Skeletal muscle cell (primary cell): ENCODE measurements around the gene MFNG.

ENCODE experiments used
- DNase-seq: peaks from one replicate; pipeline ENCODE4 v3.0.0-alpha.2; 2010; ENCODE audit warnings: low read depth
- H3K4me3 ChIP-seq: 2 replicates; pipeline ENCODE4 v1.5.1; 2011; ENCODE audit warnings: low read depth, mild to moderate bottlenecking, control low read depth, low read length, moderate library complexity

MFNG gene

DNA sequence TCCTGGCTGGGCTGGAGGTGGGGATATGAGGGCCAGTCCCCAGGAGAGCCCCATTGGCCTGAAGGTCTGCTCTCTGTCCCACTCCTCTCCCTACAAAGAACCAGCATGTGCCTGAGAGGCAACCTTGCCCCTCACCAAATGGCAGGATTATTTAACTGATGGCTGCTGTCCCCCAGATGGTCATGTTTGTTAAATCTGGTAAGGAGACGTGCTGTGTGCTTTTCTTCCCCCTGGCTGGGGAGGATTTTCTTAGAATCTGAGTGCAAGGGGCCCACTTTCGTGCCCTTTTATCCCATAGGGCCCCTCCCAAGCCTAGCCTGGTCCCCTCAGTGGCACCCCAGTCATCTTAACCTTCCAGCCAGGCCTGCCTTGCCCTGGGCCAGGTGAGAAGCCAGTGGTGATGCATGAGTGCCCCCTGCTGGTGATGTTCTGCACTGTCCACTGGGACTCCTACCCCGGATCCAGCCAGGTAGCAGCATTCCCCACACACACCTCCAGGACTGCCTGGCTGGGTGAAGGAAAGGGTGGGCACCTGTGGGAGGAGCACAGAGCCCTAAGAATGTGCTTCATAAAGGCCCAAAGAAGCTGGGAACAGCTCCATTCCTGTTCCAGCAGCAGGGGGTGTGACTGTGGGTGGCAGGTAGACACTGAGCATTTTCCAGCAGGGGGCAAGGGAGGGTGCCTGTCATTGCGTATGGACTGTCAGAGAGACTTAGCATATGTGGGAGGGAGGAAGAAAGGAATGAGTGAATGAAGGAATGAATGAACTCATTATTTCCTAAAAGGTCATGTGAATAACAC lies 28.9 kb downstream of the MFNG start:
- no peak for DNase-seq

DNA sequence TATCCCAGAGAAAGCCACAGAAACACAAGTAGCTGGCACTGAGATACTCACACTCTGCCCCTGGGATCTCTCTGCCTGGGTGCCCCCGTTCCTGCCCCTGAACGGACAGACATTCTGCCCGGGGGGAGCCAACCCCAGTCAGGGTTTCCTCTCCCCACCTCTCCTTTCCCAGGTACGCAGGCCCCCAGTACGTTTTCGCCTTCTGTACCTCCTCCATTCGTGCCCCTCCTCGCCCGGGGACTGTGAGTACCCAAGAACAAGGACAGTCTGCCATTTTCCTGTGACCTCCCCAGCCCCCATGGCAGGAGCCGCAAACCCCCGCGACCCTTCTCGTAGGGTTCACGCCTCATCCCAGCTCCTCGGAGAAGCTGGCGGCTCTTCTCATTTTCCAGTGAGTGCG lies 29.8 kb downstream of the MFNG start:
- H3K4me3 ChIP-seq, result no peak overlapping the region
- DNase-seq, result no peak

More for the DNA sequence above, 28.9 kb downstream of the MFNG start:
- H3K4me3 ChIP-seq, result no peak overlapping the region

DNA sequence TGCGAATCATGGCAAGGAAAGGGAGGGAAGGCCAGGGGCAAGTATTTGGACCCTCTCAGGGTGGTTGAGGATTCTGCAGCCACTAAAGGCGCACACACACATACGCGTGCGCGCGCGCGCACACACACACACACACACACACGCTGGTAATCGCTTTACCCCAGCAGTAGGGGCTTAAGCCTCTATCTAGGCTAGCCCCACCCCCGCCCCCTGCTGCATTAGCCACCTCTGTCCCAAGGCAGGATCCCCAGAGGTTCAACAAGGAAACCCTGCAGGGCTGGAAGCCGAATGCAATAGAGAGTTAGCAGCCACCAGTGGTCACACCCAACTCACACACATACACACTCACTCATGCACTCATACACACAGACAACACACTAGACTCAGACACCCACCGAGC lies 30.3 kb downstream of the MFNG start:
- DNase-seq, result no peak
- H3K4me3 ChIP-seq, result no peak overlapping the region

DNA sequence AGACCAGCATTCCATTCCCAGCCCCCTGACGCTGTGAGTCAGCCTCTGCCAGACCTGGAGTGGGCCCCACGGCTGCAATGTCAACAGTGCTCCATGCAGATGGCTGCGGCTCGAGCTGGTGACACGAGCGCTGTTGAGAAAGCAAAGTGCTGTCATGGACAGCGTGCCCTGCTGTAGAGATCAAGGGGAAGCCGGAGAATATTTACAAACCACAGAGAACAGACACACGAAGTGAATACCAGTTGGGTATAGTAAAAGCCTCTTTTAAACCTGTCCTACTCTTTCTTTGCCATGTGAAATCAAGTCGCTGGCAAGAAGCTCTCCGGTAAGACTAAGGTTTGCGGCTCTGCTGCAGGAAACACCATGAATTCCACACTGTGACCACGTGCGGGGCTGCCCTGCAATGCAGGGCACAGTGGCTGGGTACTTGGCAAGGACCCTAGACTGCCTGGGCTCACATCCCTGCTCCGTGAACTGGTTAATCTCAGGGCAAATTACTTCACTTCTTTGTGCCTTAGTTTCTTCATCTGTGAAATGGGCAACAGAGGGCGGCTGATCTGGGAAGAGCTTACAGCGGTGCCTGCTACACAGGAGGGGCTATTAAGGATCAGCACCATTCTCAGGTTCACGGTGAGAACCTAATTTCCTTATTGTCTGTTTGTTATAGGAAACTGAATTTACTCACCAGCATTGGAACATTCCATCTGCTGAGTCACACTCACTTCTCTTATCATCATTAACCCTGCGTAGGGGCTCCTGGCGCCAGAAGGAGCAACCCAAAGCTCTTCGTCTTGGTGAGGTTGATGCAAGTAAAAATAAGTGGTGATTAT lies 31.1 kb downstream of the MFNG start:
- DNase-seq, result peak; percentile 74
- H3K4me3 ChIP-seq, result no peak overlapping the region

DNA sequence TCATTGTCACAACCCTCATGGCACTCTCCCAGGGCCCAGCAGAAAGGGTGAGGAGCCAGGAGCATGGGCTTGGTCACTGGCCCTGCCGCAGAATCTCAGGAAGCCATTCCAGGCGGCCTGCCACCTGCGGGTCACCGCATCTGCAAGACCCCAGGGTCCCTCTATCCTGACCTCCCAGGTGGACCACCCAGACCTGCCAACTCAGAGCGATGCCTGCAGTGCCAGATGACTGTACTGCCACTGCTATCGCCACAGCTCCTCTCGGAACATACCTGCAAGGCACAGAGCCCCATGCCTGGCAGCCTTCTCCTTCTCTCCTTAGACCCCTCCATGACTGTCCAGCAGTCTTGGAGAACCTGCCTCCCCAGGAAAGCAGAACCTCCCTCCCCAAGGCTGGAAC lies 32.5 kb downstream of the MFNG start:
- DNase-seq, result no peak
- H3K4me3 ChIP-seq, result no peak overlapping the region

DNA sequence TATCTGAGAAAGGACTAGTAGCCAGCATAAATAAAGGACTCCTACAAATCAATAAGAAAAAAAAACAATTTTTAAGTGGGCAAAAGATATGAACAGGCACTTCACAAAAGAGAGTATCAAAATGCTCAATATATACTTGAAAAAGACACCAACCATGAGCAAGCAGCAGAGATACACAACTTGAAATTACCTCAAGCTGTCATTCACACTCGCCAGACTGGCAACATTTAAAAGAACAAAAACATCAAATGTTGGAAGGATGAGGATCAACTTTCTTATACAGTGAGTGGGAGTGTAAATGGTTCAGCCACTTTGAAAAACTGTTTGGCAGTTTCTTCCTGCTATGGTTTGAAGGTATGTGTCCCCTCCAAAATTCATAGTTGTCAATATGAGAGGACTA lies 35.0 kb downstream of the MFNG start:
- H3K4me3 ChIP-seq, result no peak overlapping the region
- no peak for DNase-seq

DNA sequence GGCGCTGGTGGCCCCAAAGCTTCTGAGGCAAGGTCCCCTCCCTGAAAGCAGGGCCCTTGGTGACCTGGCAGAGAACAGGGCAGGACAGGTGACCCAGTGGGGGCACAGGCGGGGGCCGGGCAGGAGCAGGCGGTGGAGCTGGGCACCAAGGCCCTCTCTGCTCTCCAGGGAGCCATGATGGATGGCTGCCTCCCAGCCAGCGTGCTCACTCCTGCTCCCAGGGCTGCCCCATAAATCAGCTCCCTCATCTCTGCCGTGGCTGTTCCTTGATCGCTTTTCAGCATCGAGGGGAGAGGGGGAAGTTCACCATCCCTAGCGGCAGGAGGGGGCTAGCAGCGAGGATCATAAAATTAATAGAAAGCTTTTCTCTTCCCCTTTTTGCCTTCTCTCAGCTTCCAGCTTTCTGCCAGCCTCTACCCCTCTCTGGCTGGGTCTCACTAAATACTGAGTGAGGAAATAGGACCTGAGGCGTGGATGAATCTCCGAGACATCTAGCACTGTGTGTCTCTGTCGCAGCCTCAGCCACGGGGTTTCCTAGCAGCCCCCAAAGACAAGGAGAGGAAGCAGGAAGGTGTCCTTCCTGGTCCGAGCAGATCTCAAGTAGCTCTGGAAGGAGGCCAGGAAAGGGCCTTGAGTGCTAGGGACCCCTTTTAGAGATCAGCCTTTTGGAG lies 36.7 kb downstream of the MFNG start:
- no peak for DNase-seq
- no peak overlapping the region for H3K4me3 ChIP-seq

DNA sequence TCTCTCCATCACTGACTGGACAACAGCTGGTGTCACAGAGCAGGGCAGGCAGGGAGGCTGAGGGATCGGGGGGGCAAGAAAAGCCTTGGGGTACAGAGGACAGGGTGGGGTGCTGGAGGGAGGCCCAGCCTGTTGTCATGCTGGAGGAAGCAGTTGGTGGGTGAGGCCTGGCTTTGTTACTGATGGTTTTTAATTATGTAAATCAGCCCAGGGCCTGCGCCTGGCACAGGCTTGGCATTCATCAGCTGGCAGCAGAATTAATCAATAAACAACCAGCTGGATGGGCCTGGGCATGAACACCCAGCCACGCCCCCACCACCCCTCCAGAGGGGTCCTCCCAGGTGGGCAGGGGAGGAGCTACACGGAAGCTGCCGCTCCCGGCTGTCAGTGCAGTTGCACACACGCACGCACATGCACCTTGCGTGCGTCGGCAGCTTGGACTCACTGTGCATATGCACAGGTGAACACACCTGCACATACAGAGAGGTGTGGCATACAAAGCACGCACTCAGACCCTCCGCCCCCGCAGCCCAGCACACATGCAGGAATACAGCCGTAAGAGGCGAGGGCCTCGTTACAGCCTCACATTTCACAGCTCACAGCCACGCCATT lies 37.6 kb downstream of the MFNG start:
- no peak for DNase-seq
- H3K4me3 ChIP-seq, result no peak overlapping the region

DNA sequence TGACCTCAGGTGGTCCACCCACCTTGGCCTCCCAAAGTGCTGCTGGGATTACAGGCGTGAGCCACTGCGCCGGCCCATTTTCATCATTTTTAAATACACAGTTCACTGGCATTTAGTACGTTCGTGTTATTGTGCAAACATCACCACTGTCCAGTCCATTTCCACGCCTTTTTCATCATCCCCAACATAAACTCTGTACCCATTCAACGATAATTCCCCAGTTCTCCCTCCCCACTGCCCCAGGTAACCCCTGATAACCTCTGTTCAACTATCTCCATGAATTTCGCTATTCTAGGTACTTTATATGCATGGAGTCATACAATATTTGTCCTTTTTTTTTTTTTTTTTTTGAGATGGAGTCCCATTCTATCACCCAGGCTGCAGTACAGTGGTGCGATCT lies 40.7 kb downstream of the MFNG start:
- no peak for DNase-seq
- H3K4me3 ChIP-seq, result no peak overlapping the region

DNA sequence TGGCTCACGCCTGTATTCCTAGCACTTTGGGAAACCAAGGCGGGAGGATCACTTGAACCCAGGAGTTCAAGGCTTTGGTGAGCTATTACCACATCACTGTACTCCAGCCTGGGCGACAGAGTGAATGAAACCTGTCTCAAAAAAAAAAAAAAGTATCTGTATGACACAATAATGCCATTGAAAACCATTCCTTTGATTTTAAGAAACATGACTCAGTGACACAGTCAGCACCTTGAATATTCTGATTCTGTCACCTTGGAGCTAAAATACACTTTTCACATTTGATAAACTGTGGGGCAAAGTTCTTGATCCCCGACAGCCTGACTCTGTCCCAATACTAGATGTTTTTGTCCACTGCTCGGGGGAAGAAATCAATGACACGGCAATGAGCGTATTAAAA lies 42.2 kb downstream of the MFNG start:
- no peak overlapping the region for H3K4me3 ChIP-seq
- DNase-seq, result no peak

DNA sequence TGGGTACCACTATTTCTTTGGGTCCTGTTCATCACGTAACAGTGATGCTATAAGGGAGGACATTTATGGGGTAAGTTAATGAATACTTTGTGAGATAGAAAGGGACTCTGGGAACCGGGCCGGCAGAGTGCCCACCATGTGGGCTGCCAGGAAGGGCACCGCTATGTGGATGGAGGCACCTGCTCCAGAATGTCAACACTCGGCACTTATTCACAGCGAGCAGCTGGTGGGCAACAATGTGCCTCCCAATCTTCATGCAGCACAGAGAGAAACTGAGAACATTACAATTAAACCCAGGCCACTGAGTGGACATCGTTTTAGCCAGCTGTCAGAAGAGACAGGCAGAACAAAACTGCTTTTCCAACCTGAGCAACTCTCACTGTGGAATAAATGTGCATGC lies 43.1 kb downstream of the MFNG start:
- no peak overlapping the region for H3K4me3 ChIP-seq
- DNase-seq, result no peak

DNA sequence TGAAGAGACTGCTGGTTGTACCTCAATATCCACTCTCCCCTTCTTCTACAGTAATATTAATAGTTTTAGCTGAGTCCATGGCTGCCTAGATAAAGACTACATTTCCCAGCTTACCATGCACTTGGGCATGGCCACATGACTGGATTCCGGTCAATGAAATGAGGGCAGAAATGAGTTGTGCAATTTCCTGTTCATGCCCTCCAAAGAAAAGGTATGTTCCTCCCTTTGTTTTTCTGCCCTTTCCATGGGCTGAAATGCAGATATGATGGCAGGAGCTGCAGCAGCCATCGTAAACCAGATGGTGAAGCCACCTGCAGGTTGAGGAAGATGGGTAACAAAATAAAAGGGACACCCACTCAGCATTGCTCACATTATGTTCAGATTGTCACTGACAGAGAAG lies 43.6 kb downstream of the MFNG start:
- no peak overlapping the region for H3K4me3 ChIP-seq
- no peak for DNase-seq

DNA sequence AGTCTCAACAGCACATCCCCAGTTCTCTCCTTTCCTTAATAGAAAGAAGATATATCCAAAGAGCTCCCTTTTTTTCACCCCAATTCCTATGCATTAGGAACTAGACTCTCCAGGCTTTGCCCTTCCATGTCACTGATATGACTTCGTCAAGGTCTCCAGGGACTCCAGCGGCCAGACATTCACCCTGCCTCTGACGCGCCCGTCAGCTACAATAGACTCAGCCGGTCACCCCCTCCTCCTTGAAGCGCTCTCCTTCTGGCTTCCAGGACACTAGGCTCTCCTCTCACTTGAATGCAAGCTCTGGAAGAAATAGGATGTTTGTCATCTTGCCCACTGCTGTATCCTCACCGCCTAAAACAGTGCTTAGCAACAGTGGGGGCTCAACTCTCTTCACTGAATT lies 44.0 kb downstream of the MFNG start:
- no peak for DNase-seq
- no peak overlapping the region for H3K4me3 ChIP-seq

DNA sequence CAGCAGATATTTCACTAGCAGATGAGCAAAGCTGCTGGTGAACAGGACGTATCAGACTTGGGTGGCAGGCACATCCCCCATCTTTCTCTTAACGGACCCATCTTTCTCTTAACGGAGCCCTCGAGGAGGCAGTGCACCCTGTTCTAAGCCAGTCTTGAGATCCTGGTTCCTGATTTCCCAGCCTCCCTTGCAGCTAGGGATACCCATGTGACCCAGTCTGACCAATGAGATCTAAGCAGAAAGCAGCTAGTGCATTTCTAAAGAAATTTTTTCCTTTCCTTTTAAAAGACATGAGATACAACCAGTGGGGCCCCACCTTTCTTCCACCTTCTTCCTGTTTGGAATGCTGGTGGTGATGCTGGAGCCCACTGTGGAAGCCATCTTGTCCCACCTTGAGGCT lies 45.3 kb downstream of the MFNG start:
- H3K4me3 ChIP-seq, result no peak overlapping the region
- DNase-seq, result no peak

DNA sequence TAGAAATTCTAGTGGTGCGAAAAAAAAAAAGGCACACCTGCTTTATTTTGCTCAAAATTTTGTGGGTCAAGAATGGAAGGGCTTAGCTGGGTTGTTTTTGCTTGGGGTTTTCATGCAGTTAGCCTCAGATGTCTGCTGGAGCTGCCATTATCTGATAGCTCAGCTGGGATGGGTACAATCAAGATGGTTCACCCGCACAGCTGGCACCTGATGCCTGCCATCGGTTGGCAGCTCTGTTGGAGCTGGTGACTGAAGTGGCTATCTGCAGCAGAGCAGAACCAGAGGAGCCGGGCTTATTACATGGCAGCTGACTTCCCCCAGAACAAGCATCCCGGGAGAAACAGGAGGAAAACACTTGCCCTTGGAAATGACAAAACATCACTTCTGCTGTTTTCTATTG lies 46.8 kb downstream of the MFNG start:
- no peak overlapping the region for H3K4me3 ChIP-seq
- no peak for DNase-seq

DNA sequence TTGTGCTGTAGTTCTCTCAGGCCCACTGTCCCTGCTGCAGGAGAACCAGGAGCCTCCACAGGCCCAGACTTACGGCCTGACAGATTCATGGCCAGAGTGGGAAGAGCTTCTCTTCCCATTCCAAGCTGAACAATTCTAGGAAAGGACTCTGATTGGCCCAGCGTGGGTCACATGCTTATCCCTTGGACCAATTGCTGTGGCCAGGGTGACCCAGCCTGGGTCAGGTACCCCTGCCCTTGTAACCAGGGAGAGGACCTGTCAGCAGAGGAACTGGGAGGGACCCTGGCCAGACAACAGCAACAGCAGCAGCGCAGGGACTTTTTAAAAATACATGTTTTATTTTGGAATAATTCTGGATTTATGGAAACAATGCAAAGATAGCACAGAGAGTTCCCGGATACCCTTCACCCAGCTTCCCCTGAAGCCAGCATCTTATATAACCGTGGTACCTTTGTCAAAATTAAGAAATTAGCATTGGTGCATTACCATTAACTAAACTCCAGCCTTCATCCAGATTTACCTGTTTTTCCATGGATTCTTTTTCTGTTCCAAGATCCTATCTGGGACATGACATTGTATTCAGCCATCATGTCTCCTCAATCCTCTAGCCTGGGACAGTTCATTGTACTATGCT lies 50.1 kb downstream of the MFNG start:
- no peak overlapping the region for H3K4me3 ChIP-seq
- no peak for DNase-seq

DNA sequence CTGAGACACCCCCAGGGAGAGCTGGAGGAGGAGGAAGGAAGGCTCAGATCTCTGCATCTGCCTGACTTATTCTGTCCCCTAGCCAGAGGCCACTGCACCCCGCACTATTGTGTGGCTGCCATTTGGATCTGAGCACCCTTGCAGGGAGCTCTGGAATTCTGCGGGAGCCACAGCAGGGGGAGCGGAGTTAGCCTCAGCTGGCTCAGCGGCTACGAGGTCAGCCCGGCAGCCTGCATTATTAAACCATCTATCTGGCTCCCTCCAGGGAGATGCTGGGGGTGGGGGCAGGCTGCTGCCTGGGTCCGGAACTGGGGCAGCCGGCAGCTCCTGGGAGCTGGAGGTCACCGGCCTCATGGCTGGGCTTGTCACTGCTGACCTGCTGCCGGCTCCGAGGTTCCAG lies 52.4 kb downstream of the MFNG start:
- DNase-seq, result no peak
- H3K4me3 ChIP-seq, result no peak overlapping the region

DNA sequence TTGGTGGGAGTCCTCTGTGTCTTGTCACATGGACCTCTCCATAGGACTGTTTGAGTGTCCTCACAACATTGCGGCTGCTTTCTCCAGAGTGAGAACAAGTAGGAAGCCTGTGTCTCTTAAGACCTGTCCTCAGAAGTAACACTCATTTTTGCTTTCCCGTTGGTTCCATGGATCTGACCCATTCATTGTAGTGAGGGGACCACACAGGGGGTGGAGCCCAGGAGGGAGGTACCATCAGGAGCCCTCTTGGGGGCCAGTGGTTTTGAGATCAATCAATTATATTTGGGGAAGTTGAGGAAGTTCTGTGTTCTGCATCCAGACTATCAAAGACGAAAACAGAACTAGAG lies 53.5 kb downstream of the MFNG start:
- DNase-seq, result no peak

DNA sequence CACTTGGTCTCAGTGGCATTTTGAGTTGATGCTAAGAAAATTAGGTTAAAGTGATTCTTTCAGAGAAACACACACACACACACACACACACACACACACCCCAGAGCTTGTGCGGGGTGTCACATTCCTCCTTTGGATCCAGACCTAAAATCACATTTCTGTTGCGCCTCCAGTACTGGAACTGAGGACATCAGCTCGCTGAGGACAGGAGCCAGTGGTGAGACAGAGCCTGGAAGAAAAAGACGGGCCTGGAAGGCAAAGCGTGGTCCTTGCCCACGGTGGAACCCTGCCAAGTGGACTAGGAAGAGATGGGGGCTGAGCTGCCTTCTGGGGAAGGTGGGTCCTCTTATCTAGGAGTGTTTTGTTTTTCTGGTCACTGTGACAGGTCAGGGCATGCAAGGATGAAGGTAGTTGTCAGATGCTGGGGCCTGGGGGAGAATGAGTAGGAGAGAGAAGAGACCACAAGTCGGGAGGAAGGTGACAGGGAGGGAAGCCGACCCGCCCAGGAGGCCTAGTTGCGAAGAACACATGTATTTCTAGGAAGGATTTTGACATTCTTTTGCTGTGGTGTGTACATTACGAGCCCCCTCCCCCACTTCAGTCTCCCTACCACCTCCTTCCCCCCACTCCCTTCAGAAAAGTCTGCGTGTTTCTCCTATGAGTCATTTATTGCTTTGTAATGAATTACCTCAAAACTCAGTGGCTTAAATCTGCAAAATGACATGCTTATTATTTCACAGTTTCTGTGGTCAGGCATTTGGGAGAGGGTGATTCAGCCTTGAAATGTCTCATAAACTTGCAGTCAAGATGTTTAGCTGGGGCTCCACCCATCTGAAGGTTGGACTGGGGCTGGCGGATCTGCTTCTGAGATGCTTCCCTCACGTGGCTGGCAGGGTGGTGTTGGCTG lies 54.1 kb downstream of the MFNG start:
- peak; percentile 95 for DNase-seq
- no peak overlapping the region for H3K4me3 ChIP-seq

More for the DNA sequence above, 53.5 kb downstream of the MFNG start:
- no peak overlapping the region for H3K4me3 ChIP-seq
